ENCODE data around the gene PLCXD1. TPM values are rescaled to one million over a fixed set of nuclear protein-coding genes. Genes with fewer than 3 reads are reported as not detected.

Gene PLCXD1
- total RNA-seq, 4 donors from 2014 or later: 2.1 to 8.9 (median 2.4) TPM

DNA sequence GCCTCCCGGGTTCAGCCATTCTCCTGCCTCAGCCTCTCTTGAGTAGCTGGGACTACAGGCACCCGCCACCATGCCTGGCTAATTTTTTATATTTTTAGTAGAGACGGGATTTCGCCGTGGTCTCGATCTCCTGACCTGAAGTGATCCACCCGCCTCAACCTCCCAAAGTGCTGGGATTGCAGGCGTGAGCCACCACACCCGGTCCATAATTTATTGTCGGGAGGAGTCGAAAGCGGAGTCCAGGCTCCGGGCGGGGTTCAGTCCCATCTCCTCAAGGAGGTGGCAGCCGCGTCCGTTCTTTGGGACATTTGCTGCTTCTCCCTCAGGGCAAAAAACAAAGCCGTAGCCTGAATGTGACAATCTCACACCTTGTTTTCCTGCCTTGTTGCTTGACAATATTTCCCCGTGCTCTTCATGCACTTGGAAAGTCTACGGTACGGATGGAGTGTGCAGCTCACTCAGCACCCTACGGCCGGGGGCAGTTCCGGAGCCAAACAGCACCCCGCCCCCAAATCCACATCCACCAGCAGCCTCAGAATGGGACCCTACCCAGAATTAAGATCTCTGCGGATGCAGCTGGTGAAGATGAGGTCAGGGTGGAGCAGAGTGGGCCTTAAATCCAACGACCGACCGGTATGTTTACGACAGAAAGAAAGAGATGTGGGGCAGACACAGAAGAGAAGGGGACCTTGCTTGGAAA lies 27.8 kb downstream of the PLCXD1 start:
- H3K4me1 ChIP-seq: no peaks in the 10 kb centered on the region
- H3K27me3 ChIP-seq: no peaks in the 10 kb centered on the region
- H3K27ac ChIP-seq (replicated peaks in 1 of 4): no peak overlapping the region
- intact Hi-C loops (cut with DNase I): no loop called here
- H3K9me3 ChIP-seq: no peaks in the 10 kb centered on the region
- no peak for DNase-seq (ENCODE audit: extremely low spot score)
- no peak overlapping the region for H3K4me3 ChIP-seq
- peaks cover 69 to 98% (median 91%) of the 10 kb centered on the region in 4 donors for H3K36me3 ChIP-seq
- WGBS: 98% methylated on average over 30 of the region's 30 CpGs
- TF ChIP-seq POLR2A (IDR thresholded peaks at IDR 0.05; ENCODE audit: low read depth) (no peak), POLR2AphosphoS5 (IDR thresholded peaks at IDR 0.05) (no peak), EP300 (IDR thresholded peaks at IDR 0.05) (no peak)
- TF ChIP-seq, protein P1, sequence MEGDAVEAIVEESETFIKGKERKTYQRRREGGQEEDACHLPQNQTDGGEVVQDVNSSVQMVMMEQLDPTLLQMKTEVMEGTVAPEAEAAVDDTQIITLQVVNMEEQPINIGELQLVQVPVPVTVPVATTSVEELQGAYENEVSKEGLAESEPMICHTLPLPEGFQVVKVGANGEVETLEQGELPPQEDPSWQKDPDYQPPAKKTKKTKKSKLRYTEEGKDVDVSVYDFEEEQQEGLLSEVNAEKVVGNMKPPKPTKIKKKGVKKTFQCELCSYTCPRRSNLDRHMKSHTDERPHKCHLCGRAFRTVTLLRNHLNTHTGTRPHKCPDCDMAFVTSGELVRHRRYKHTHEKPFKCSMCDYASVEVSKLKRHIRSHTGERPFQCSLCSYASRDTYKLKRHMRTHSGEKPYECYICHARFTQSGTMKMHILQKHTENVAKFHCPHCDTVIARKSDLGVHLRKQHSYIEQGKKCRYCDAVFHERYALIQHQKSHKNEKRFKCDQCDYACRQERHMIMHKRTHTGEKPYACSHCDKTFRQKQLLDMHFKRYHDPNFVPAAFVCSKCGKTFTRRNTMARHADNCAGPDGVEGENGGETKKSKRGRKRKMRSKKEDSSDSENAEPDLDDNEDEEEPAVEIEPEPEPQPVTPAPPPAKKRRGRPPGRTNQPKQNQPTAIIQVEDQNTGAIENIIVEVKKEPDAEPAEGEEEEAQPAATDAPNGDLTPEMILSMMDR (IDR thresholded peaks at IDR 0.05): no peak

DNA sequence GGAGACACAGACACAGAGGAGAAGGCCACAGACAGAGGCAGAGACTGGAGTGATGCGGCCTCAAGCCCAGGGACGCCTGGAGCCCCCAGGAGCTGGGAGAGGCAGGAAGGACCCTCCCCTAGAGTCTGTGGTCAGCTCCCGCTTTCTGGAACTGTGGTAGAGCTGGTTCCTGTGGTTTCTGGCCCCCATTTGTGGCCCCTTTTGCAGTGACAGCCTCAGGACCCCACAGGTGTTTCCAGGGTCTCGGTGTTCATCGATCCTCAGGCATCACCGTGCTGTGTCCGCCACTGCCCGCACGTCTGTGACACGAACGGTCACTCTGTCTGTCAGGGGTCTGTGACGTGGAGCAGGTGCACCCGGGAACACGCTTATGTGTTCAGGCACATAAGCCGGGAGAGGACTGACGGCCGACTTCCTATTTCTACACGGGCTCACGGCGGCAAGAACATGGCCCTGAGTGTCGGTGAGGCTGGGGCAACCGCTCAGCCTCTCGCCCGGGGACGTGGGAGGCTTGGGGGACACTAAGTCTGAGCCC lies 29.5 kb downstream of the PLCXD1 start:
- intact Hi-C loops (cut with DNase I): no loop called here
- no peak for TF ChIP-seq EP300 (IDR thresholded peaks at IDR 0.05)
- TF ChIP-seq, protein P1 (IDR thresholded peaks at IDR 0.05): no peak
- no peak for TF ChIP-seq POLR2AphosphoS5 (IDR thresholded peaks at IDR 0.05)
- no peak for TF ChIP-seq POLR2A (IDR thresholded peaks at IDR 0.05; ENCODE audit: low read depth)
- Histone ChIP-seq H3K27ac (replicated peaks in 1 of 4) (no peak overlapping the region), H3K27me3 (no peaks in the 10 kb centered on the region), H3K9me3 (no peaks in the 10 kb centered on the region), H3K36me3 (peaks cover 72 to 95% (median 87%) of the 10 kb centered on the region in 4 donors), H3K4me3 (no peak overlapping the region), H3K4me1 (no peaks in the 10 kb centered on the region)
- no peak for DNase-seq (ENCODE audit: extremely low spot score)
- WGBS: 92% methylated on average over 19 of the region's 25 CpGs

DNA sequence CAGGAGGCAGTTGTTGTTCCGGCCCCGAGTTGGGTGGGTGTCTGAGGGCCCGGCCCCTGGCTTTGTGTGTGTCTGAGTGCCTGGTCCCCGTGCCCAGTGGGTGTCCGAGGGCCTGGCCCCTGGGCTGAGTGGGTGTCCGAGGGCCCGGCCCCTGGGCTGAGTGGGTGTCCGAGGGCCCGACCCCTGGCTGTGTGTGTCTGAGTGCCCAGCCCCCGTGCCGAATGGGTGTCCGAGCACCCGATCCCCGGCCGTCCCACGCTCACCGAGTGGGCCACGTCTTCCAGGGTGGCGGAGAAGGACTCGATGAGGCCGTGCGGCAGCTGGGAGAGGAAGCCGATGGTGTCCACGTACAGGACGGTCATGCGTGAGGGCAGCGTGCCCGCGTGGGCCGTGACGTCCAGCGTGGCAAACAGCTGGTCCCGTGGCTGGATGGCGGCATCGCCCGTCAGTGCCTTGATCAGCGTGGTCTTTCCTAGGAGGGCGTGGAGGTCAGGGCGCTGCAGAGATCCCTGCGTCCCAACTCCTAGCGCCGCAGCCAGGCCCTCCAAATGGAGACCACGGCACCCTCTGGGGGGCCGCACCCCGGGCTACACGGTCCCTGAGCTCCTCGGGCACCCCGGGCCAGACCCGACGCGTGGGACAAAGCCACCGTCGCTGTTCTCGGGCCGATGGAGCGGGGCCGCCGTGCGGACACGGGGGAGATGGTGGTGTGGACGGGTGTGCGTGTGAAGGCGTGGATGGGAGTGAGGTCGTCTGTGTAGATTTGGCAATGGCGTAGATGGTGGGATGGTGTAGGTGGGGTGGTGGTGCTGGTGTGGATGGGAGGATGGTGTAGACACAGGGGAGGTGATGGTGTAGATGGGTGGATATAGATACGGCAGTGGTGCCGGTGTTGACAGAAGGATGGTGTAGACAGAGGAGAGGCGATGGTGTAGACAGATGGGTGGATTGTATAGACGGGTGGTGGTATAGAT lies 30.3 kb downstream of the PLCXD1 start:
- peaks cover 0 to 3% (median 3%) of the 10 kb centered on the region in 4 donors for H3K4me1 ChIP-seq
- H3K9me3 ChIP-seq: no peaks in the 10 kb centered on the region
- DNase-seq (ENCODE audit: extremely low spot score): no peak
- H3K27ac ChIP-seq (replicated peaks in 1 of 4): no peak overlapping the region
- H3K36me3 ChIP-seq: peaks cover 64 to 91% (median 82%) of the 10 kb centered on the region in 4 donors
- intact Hi-C loops (cut with DNase I): no loop called here
- no peak for TF ChIP-seq POLR2A (IDR thresholded peaks at IDR 0.05; ENCODE audit: low read depth)
- no peak for TF ChIP-seq POLR2AphosphoS5 (IDR thresholded peaks at IDR 0.05)
- TF ChIP-seq, protein P1 (IDR thresholded peaks at IDR 0.05): no peak
- no peak for TF ChIP-seq EP300 (IDR thresholded peaks at IDR 0.05)
- H3K4me3 ChIP-seq: no peak overlapping the region
- no peaks in the 10 kb centered on the region for H3K27me3 ChIP-seq
- WGBS: 95% methylated on average over 62 of the region's 69 CpGs

GRCh38 chrX:312621-313331 lies 31.6 kb downstream of the PLCXD1 start:
- DNase-seq (ENCODE audit: extremely low spot score): no peak
- TF ChIP-seq EP300 (IDR thresholded peaks at IDR 0.05): no peak
- TF ChIP-seq, protein P1 (IDR thresholded peaks at IDR 0.05): no peak
- no peak for TF ChIP-seq POLR2AphosphoS5 (IDR thresholded peaks at IDR 0.05)
- no peak for TF ChIP-seq POLR2A (IDR thresholded peaks at IDR 0.05; ENCODE audit: low read depth)
- Histone ChIP-seq H3K36me3 (peaks cover 59 to 84% (median 77%) of the 10 kb centered on the region in 4 donors), H3K4me3 (no peak overlapping the region), H3K27ac (replicated peaks in 1 of 4) (no peak overlapping the region), H3K4me1 (peaks cover 0 to 17% (median 16%) of the 10 kb centered on the region in 4 donors), H3K27me3 (no peaks in the 10 kb centered on the region), H3K9me3 (no peaks in the 10 kb centered on the region)
- intact Hi-C loops (cut with DNase I): no loop called here
- WGBS: 95% methylated on average over 15 of the region's 54 CpGs
